HEK293 (cell line): ENCODE data around the gene GATAD1.

Source experiments
- SALL2 ChIP-seq: fragments of 450-650 bp; formaldehyde crosslinking; IDR thresholded peaks from 2 replicates; pipeline ENCODE4 v1.5.0; 2017; ENCODE audit warnings: missing biosample characterization, mild to moderate bottlenecking, missing genetic modification characterization, borderline replicate concordance
- ZNF645 ChIP-seq: fragments of 450-650 bp; formaldehyde crosslinking; IDR thresholded peaks from 2 replicates; pipeline ENCODE4; 2016; ENCODE audit warnings: missing biosample characterization, missing genetic modification characterization

GRCh38 chr7:92496876-92497275, 49.6 kb downstream of the GATAD1 start:
- TF ChIP-seq ZNF645 (tag by site-specific recombination) (no peak), SALL2 (tag by site-specific recombination) (no peak)
